K562 (cell line): ENCODE results near the gene TIMM17A. TPM values are rescaled to one million over a fixed set of nuclear protein-coding genes. Genes with fewer than 3 reads are reported as not detected.

Experiments
- ADNP ChIP-seq: fragments of 200-800 bp; sonication (Bioruptor generic); IDR thresholded peaks from 2 replicates; pipeline ENCODE4 v1.6.1; 2016; ENCODE audit warnings: missing genetic modification characterization, missing compliant biosample characterization
- BACH1 ChIP-seq: fragments of 200-800 bp; sonication (Bioruptor generic); IDR thresholded peaks from 2 replicates; pipeline ENCODE4 v1.6.1; 2016; ENCODE audit warnings: missing genetic modification characterization, missing compliant biosample characterization
- CREB1 ChIP-seq, 2 experiments: sonication (generic) in 1 of 2; formaldehyde crosslinking in 1 of 2; IDR thresholded peaks; 2 replicates each; pipeline versions ENCODE4 v1.6.1 to v1.8.0; 2012 to 2022; ENCODE audit warnings: inconsistent platforms in 1 of 2, mild to moderate bottlenecking in 1 of 2, missing genetic modification reagents in 1 of 2, moderate library complexity in 1 of 2
- CSDE1 ChIP-seq, 2 experiments: fragments of 450-650 bp; IDR thresholded peaks; 2 replicates each; pipeline ENCODE4 v1.6.1; 2016; ENCODE audit warnings: mild to moderate bottlenecking in 1 of 2
- CTCF ChIP-seq, 3 experiments: IDR thresholded peaks in 2 of 3; conservative IDR thresholded peaks in 1 of 3; 2 replicates each; pipeline ENCODE4 v1.5.1; 2011 to 2012; ENCODE audit warnings: low read length in 3 of 3, mild to moderate bottlenecking in 3 of 3, control low read depth in 2 of 3, improper control_type of control experiment in 1 of 3, inconsistent platforms in 1 of 3, low read depth in 1 of 3, mixed read lengths in 1 of 3, moderate library complexity in 1 of 3; ENCODE audit not compliant: insufficient read depth in 2 of 3
- CTCFL ChIP-seq: IDR thresholded peaks from 2 replicates; pipeline ENCODE4 v1.6.1; 2011; ENCODE audit warnings: borderline replicate concordance, low read depth, mild to moderate bottlenecking, moderate library complexity, low read length; ENCODE audit not compliant: insufficient read depth, poor library complexity, severe bottlenecking
- DPF2 ChIP-seq: fragments of 450-650 bp; IDR thresholded peaks from 2 replicates; pipeline ENCODE4 v1.6.1; 2016
- EP300 ChIP-seq: IDR thresholded peaks from 2 replicates; pipeline ENCODE4 v1.6.1; 2012; ENCODE audit warnings: low read length, improper control_type of control experiment
- ESRRA ChIP-seq: fragments of 450-650 bp; IDR thresholded peaks from 2 replicates; pipeline ENCODE4 v1.6.1; 2014; ENCODE audit warnings: low read depth, mild to moderate bottlenecking, moderate library complexity, borderline replicate concordance
- HES1 ChIP-seq: fragments of 450-650 bp; IDR thresholded peaks from 2 replicates; pipeline ENCODE4 v1.6.1; 2016; ENCODE audit warnings: low read depth, mild to moderate bottlenecking, moderate library complexity
- HNRNPH1 ChIP-seq: fragments of 200-400 bp; formaldehyde crosslinking; optimal IDR thresholded peaks from 2 replicates; pipeline ENCODE3; 2017; ENCODE audit warnings: low read depth, mild to moderate bottlenecking, low read length, moderate library complexity
- KAT2B ChIP-seq: IDR thresholded peaks from one replicate; pipeline ENCODE4 v1.6.1; 2012; ENCODE audit warnings: low read depth, mild to moderate bottlenecking, control low read depth, inconsistent platforms, low read length, moderate library complexity
- L3MBTL2 ChIP-seq: fragments of 450-650 bp; IDR thresholded peaks from 2 replicates; pipeline ENCODE4 v1.6.1; 2016; ENCODE audit warnings: mild to moderate bottlenecking, moderate library complexity
- MCM2 ChIP-seq: fragments of 450-650 bp; IDR thresholded peaks from 2 replicates; pipeline ENCODE4 v1.6.1; 2017; ENCODE audit warnings: low read depth, mild to moderate bottlenecking
- NR2F6 ChIP-seq: fragments of 450-650 bp; formaldehyde crosslinking; IDR thresholded peaks from 2 replicates; pipeline ENCODE4 v1.4.0; 2020; ENCODE audit warnings: mild to moderate bottlenecking
- OTX1 ChIP-seq: fragments of 450-650 bp; formaldehyde crosslinking; IDR thresholded peaks from 2 replicates; pipeline ENCODE4 v1.4.0; 2022; ENCODE audit warnings: mild to moderate bottlenecking
- POLR2AphosphoS5 ChIP-seq: IDR thresholded peaks from 2 replicates; pipeline ENCODE4 v1.6.1; 2011; ENCODE audit warnings: mild to moderate bottlenecking, low read depth, low read length, moderate library complexity; ENCODE audit not compliant: control insufficient read depth, insufficient read depth
- PTTG1 ChIP-seq: fragments of 450-650 bp; IDR thresholded peaks from 2 replicates; pipeline ENCODE4 v1.6.1; 2016; ENCODE audit warnings: low read depth, mild to moderate bottlenecking, missing genetic modification characterization, missing compliant biosample characterization
- SMAD2 ChIP-seq: fragments of 150-350 bp; IDR thresholded peaks from 2 replicates; pipeline ENCODE4 v1.6.1; 2014; ENCODE audit warnings: low read depth, mild to moderate bottlenecking, low read length
- TAF7 ChIP-seq: fragments of 450-650 bp; IDR thresholded peaks from 2 replicates; pipeline ENCODE4 v1.6.1; 2016; ENCODE audit warnings: missing genetic modification characterization, missing compliant biosample characterization
- YBX1 ChIP-seq: fragments of 450-650 bp; IDR thresholded peaks from 2 replicates; pipeline ENCODE4 v1.7.1; 2016; ENCODE audit warnings: mild to moderate bottlenecking
- ZFP36 ChIP-seq: fragments of 150-350 bp; IDR thresholded peaks from 2 replicates; pipeline ENCODE4 v1.6.1; 2018; ENCODE audit warnings: low read length, low read depth; ENCODE audit not compliant: partially characterized antibody
- ZHX1 ChIP-seq: fragments of 150-350 bp; conservative IDR thresholded peaks from 2 replicates; pipeline ENCODE4 v1.6.1; 2014; ENCODE audit warnings: low read length
- polyA plus RNA-seq, 8 experiments: library from polyadenylated mRNA; depleted of rRNA in 4 of 8; stranded (reverse) in 5 of 8; unstranded in 3 of 8; fragments of >200 nt; fragmentation: Nextera tagmentation in 2 of 8; fragmentation: Illumina TruSeq in 1 of 8; extraction: Ambion mirVana in 2 of 8; extraction: Trizol in 1 of 8; gene quantifications; 2 replicates each; pipeline versions ENCODE4 v1.2.1 to v1.2.3, GENCODE V29; 2011 to 2014; ENCODE audit warnings: inconsistent platforms in 1 of 8, missing spikeins in 1 of 8
- total RNA-seq, 7 experiments: library from RNA; depleted of rRNA in 6 of 7; stranded (reverse); fragments of >200 nt in 6 of 7; fragmentation: Illumina TruSeq in 2 of 7; extraction: Trizol in 2 of 7; gene quantifications; 2 replicates each; pipeline versions ENCODE4 v1.2.1 to v1.2.3, GENCODE V29; 2011 to 2021; ENCODE audit warnings: low replicate concordance in 1 of 7

Gene TIMM17A
- total and polyA plus RNA-seq, 9 of the 15 experiments (the other 6 are each of a cell fraction or from before 2014, with no cell fraction given): 116 to 744 (median 180) TPM

GRCh38 chr1:201999625-202000238 lies 44.4 kb downstream of the TIMM17A start (continued):
- TF ChIP-seq DPF2 (no peak), HNRNPH1 (no peak), POLR2AphosphoS5 (0 out of 2 replicates have a peak, but pooled peaks have one; percentile 12), BACH1 (no peak), KAT2B (no peak), TAF7 (tag) (no peak), CREB1 (IDR thresholded peaks at IDR 0.05) (no peak; the same call in 1 of the 2 replicates), CREB1 (CRISPR knock-in tag; IDR thresholded peaks at IDR 0.05) (no peak), ZFP36 (no peak), NR2F6 (CRISPR knock-in tag) (no peak), HES1 (no peak), YBX1 (no peak), PTTG1 (tag) (no peak), ZHX1 (0 out of 2 replicates have a peak, but pooled peaks have one; percentile 60), ESRRA (no peak), OTX1 (CRISPR knock-in tag) (no peak), CTCFL (peak; percentile 75), EP300 (no peak), CTCF (IDR thresholded peaks at IDR 0.05 in 2 of 3, conservative IDR thresholded peaks at IDR 0.05 in 1 of 3; ENCODE audit: insufficient read depth in 2 of 3, low read depth in 1 of 3, low read length in 3 of 3) (peak; percentile 91 to 93 (median 93)), ADNP (no peak), SMAD2 (no peak), MCM2 (no peak), CSDE1 (IDR thresholded peaks at IDR 0.05) (no peak), L3MBTL2 (no peak)
